ENCODE results near the gene UBA6.

Gene UBA6

DNA sequence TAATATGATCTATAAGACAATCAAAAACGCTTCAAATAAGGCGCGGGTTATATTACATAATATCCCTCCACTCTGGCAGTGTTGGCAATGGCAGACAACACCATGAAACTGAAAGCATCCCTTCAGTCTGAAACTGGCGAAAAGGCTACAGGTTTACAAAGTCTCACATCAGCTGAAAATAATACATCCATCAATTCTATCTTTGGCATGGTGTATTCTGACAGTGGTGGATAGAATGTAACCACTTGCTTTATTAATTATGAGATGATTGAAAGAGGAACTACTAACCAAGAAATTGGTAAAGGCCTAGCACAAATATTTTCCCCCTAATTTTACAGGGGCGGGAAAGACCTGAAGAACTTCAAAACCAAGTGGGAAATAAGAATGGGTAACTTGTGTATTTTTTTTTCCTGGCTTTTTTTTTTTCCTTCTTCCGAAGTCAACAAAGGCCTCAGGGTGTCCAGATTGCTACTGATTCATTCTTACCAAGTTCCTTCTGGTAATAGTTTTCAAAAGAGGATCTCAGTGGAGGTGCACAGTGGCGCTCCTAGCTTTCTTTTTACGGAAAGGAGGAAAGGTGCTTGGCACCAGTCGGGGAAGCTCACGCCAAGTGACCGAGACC is 728 bp downstream of the UBA6 start:
- no peak for TF ChIP-seq SPI1 (IDR thresholded peaks at IDR 0.05; ENCODE audit: low read depth, low read length)
- no peak for TF ChIP-seq PAX5 (IDR thresholded peaks at IDR 0.05; ENCODE audit: insufficient read depth, low read length, severe bottlenecking)
- TF ChIP-seq POLR2A (IDR thresholded peaks at IDR 0.05; ENCODE audit: low read depth, low read length), result no peak
- TF ChIP-seq POU2F2 (IDR thresholded peaks at IDR 0.05; ENCODE audit: low read depth, low read length), result no peak
- no peak for TF ChIP-seq POLR2AphosphoS5 (IDR thresholded peaks at IDR 0.05; ENCODE audit: low read depth, low read length)
- no peak for TF ChIP-seq TAF1 (IDR thresholded peaks at IDR 0.05; ENCODE audit: low read depth, low read length)
- DNase-seq (ENCODE audit: insufficient read length, low spot score) (peak; percentile 26), FAIRE-seq (peak; percentile 81)

DNA sequence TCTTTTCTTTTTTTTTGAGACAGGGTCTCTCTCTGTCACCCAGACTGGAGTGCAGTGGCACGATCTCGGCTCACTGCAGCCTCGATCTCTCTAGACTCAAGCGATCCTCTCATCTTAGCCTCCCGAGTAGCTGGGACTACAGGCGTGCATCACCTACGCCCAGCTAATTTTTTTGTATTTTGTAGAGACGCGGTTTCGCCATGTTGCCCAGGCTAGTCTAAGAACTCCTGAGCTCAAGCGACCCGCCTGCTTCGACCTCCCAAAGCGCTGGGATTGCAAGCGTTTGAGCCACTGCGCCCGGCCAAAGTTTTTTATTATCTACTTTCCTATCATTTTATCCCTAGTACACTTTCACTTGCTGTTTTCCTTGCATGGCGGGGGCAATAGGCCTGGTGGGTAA is 1.4 kb downstream of the UBA6 start:
- no peak for DNase-seq (ENCODE audit: insufficient read length, low spot score)
- FAIRE-seq, result no peak
- TF ChIP-seq SPI1 (IDR thresholded peaks at IDR 0.05; ENCODE audit: low read depth, low read length) (no peak), POLR2AphosphoS5 (IDR thresholded peaks at IDR 0.05; ENCODE audit: low read depth, low read length) (no peak), POU2F2 (IDR thresholded peaks at IDR 0.05; ENCODE audit: low read depth, low read length) (no peak), TAF1 (IDR thresholded peaks at IDR 0.05; ENCODE audit: low read depth, low read length) (no peak), PAX5 (IDR thresholded peaks at IDR 0.05; ENCODE audit: insufficient read depth, low read length, severe bottlenecking) (no peak), POLR2A (IDR thresholded peaks at IDR 0.05; ENCODE audit: low read depth, low read length) (no peak)

DNA sequence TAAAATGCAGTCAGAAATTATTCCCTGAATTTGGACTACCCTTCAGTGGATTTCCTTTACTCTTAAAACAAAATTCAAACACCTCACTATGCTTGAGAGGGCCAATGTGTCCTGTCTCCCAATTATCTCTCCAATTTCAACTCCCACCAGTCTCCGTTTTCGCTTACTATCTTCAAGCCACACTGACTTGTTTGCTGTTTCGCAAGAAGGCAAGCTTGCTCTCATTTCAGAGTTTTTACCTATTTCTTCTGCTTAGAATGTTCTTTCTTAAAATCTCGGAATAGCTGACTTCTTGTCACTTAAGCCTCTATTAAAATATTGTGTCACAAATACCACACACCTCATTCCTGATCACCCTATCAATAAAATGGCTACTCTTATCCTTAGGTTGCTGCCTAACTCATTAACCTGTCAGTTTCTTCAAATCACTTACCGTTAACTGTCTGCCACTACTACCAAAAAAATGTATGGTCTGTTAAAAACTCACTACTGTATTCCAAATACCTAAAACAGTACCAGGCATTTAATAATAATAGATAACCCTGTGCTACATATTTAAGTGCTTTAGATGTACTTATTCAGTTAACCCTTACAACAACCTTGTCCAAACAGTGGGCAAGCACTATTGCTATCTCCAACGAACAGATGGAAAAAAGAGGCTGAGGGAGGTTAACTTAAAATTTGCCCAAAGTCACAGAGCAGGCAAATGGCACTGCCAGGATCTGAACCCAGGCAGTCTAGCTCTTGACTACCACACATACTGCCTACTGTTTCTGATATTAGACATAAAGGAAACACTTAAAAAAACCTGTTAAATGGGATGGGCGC is 2.9 kb downstream of the UBA6 start:
- peak; percentile 72 for FAIRE-seq
- no peak for TF ChIP-seq PAX5 (IDR thresholded peaks at IDR 0.05; ENCODE audit: insufficient read depth, low read length, severe bottlenecking)
- TF ChIP-seq POU2F2 (IDR thresholded peaks at IDR 0.05; ENCODE audit: low read depth, low read length), result no peak
- TF ChIP-seq TAF1 (IDR thresholded peaks at IDR 0.05; ENCODE audit: low read depth, low read length), result no peak
- no peak for TF ChIP-seq POLR2AphosphoS5 (IDR thresholded peaks at IDR 0.05; ENCODE audit: low read depth, low read length)
- TF ChIP-seq SPI1 (IDR thresholded peaks at IDR 0.05; ENCODE audit: low read depth, low read length), result no peak
- TF ChIP-seq POLR2A (IDR thresholded peaks at IDR 0.05; ENCODE audit: low read depth, low read length), result no peak
- DNase-seq (ENCODE audit: insufficient read length, low spot score), result no peak

DNA sequence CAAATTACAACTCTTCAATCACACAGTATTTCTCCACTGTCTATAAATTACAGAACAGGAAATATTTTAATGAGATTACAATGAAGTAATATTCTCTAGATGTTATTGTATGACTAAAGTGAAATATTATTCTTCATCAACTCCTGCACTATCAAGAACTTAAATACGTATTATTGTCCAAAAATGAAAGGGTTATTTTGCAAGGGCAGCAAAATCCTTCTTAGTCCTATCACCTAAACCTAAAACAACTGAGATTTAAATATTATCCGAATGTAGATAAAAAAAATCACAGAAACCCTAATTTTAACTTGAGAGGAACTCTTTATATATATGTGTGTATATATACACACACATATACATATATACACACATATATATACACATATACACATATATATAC is 4.9 kb downstream of the UBA6 start:
- TF ChIP-seq POU2F2 (IDR thresholded peaks at IDR 0.05; ENCODE audit: low read depth, low read length) (no peak), POLR2AphosphoS5 (IDR thresholded peaks at IDR 0.05; ENCODE audit: low read depth, low read length) (no peak), PAX5 (IDR thresholded peaks at IDR 0.05; ENCODE audit: insufficient read depth, low read length, severe bottlenecking) (no peak), SPI1 (IDR thresholded peaks at IDR 0.05; ENCODE audit: low read depth, low read length) (no peak), TAF1 (IDR thresholded peaks at IDR 0.05; ENCODE audit: low read depth, low read length) (no peak), POLR2A (IDR thresholded peaks at IDR 0.05; ENCODE audit: low read depth, low read length) (no peak)
- no peak for FAIRE-seq
- no peak for DNase-seq (ENCODE audit: insufficient read length, low spot score)

DNA sequence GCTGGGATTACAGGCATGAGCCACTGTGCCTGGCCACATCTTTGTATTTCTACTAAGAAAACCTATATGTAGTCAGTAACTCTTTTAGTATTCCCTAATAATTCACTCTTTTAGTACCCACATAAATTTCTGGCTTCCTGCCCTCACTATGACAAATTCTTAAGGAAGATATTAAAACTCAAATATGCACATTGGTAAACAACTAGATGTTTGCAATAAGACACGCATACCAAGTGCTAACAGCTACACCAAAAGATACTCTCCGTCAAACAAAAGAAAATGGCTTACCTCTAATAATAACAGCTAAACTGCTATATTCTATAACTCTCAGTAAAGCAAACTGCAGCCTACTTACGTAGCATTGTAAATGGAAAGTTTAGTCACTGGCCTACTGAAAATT is 6.3 kb downstream of the UBA6 start:
- DNase-seq (ENCODE audit: insufficient read length, low spot score) (no peak), FAIRE-seq (no peak)
- TF ChIP-seq SPI1 (IDR thresholded peaks at IDR 0.05; ENCODE audit: low read depth, low read length), result no peak
- TF ChIP-seq PAX5 (IDR thresholded peaks at IDR 0.05; ENCODE audit: insufficient read depth, low read length, severe bottlenecking), result no peak
- TF ChIP-seq POU2F2 (IDR thresholded peaks at IDR 0.05; ENCODE audit: low read depth, low read length), result no peak
- no peak for TF ChIP-seq POLR2AphosphoS5 (IDR thresholded peaks at IDR 0.05; ENCODE audit: low read depth, low read length)
- TF ChIP-seq TAF1 (IDR thresholded peaks at IDR 0.05; ENCODE audit: low read depth, low read length), result no peak
- no peak for TF ChIP-seq POLR2A (IDR thresholded peaks at IDR 0.05; ENCODE audit: low read depth, low read length)

DNA sequence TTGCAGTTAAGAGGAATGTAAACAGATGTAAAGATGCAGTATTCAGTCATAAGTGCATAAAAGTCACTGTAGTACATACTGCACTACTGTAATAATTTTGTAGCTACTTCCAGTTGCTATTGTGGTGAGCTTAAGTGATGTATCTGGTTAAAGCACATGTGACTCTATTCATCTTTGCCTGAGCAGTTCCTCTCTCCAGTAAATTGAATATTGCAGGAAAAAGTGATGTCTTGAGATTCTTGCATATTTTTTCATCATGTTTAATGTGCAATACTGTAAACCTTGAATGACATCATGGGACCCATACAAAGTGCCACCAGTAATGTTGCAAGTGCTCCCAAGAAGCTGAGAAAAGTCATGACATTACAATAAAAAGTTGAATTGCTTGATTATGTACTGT is 9.6 kb downstream of the UBA6 start:
- DNase-seq (ENCODE audit: insufficient read length, low spot score) (no peak), FAIRE-seq (peak; percentile 40)
- TF ChIP-seq SPI1 (IDR thresholded peaks at IDR 0.05; ENCODE audit: low read depth, low read length) (no peak), TAF1 (IDR thresholded peaks at IDR 0.05; ENCODE audit: low read depth, low read length) (no peak), POU2F2 (IDR thresholded peaks at IDR 0.05; ENCODE audit: low read depth, low read length) (no peak), POLR2A (IDR thresholded peaks at IDR 0.05; ENCODE audit: low read depth, low read length) (no peak), POLR2AphosphoS5 (IDR thresholded peaks at IDR 0.05; ENCODE audit: low read depth, low read length) (no peak), PAX5 (IDR thresholded peaks at IDR 0.05; ENCODE audit: insufficient read depth, low read length, severe bottlenecking) (no peak)

DNA sequence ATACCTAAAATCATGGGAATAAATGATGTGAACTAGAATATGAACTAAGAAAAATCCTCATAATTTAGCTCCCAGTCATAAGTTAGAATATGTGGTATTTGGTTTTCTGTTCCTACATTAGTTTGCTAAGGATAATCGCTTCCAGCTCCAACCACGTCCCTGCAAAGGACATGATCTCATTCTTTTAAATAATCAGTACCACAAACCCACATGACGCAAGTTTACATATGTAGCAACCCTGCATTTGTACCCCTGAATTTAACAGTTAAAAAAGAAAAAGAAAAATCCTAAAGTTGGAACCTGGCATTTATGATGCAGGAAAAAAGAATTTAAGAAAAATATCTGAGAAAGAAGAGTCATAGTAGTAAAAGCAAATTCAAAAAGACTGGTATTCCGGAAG is 13.3 kb downstream of the UBA6 start:
- no peak for TF ChIP-seq POU2F2 (IDR thresholded peaks at IDR 0.05; ENCODE audit: low read depth, low read length)
- no peak for TF ChIP-seq SPI1 (IDR thresholded peaks at IDR 0.05; ENCODE audit: low read depth, low read length)
- no peak for TF ChIP-seq TAF1 (IDR thresholded peaks at IDR 0.05; ENCODE audit: low read depth, low read length)
- no peak for TF ChIP-seq POLR2A (IDR thresholded peaks at IDR 0.05; ENCODE audit: low read depth, low read length)
- TF ChIP-seq PAX5 (IDR thresholded peaks at IDR 0.05; ENCODE audit: insufficient read depth, low read length, severe bottlenecking), result no peak
- TF ChIP-seq POLR2AphosphoS5 (IDR thresholded peaks at IDR 0.05; ENCODE audit: low read depth, low read length), result no peak
- DNase-seq (ENCODE audit: insufficient read length, low spot score) (no peak), FAIRE-seq (no peak)

DNA sequence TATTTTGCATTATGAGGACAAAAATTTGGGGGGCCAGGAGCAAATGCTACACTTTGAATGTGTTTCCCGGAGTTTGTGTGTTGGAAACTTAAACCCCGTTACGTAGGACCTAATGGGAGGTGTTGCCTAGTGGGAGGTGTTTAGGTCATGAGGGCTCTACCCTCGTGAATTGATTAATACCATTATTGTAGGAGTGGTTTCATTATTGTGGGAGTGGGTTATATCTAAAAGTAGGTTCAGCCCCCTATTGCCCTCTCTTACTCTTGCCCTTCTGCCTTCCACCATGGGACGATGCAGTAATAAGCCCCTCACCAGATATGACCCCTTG is 15.5 kb downstream of the UBA6 start:
- no peak for FAIRE-seq
- no peak for DNase-seq (ENCODE audit: insufficient read length, low spot score)
- TF ChIP-seq TAF1 (IDR thresholded peaks at IDR 0.05; ENCODE audit: low read depth, low read length) (no peak), POU2F2 (IDR thresholded peaks at IDR 0.05; ENCODE audit: low read depth, low read length) (no peak), POLR2A (IDR thresholded peaks at IDR 0.05; ENCODE audit: low read depth, low read length) (no peak)

DNA sequence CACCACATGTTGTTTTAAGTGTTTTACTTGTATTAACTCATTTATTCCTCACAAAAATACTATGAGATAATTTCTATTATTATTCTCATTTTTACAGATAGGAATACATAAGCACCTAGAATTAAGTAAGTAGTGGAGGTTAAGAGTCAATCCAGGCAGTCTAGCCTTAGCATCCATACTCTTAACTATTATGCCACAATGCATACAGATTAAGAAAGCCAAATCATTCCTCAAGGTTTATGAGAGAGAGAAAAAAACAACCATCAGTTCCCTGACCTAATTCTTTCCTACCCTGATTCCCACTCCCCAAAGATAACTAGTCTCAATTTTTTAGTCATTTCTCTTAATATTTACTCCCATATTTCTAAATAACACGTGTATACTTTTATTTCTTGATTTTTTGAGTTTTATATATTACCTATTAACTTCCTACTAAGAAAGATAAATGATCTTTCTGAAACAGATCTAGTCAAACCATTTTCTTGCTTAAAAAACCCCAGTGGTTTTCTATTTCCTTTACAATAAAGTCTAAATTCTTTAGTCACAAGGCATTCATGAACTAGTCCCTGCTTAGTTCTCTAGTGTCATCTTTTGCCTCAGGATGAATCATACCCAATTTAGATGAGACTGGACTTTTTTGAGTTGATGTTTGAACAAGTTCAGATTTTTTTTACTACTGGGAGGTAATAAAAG is 16.0 kb downstream of the UBA6 start:
- FAIRE-seq (no peak), DNase-seq (ENCODE audit: insufficient read length, low spot score) (no peak)
- TF ChIP-seq SPI1 (IDR thresholded peaks at IDR 0.05; ENCODE audit: low read depth, low read length) (no peak), POU2F2 (IDR thresholded peaks at IDR 0.05; ENCODE audit: low read depth, low read length) (no peak), TAF1 (IDR thresholded peaks at IDR 0.05; ENCODE audit: low read depth, low read length) (no peak), PAX5 (IDR thresholded peaks at IDR 0.05; ENCODE audit: insufficient read depth, low read length, severe bottlenecking) (no peak), POLR2A (IDR thresholded peaks at IDR 0.05; ENCODE audit: low read depth, low read length) (no peak)
